NCI-H2081 (cell line): ENCODE data around the gene OR13H1.
"Not testable (repeated sequence)": the region's sequence is repeated elsewhere in the genome, so short reads cannot be mapped to it uniquely, and the experiment has no call there.

Source experiments
- DNase-seq, 2 experiments: peaks; one replicate each; lab custom pipeline; 2025; lab: John Stamatoyannopoulos, UW

The OR13H1 gene

GRCh38 chrX:131543774-131544173, at the start of gene OR13H1:
Gene OR13H1 (plus strand): TSS chrX:131544074. CDS start chrX:131544074, 0 bp downstream.
- DNase-seq: no peak

GRCh38 chrX:131501556-131501955, 42.3 kb upstream of the OR13H1 start:
- DNase-seq: not testable (repeated sequence)

- DNase-seq: no peak
Observed at GRCh38 chrX:131513159-131513914, 30.5 kb upstream of the OR13H1 start.

GRCh38 chrX:131521824-131522223, 22.1 kb upstream of the OR13H1 start:
- DNase-seq: no peak

GRCh38 chrX:131544218-131544617, 344 bp downstream of the OR13H1 start:
- DNase-seq: no peak

GRCh38 chrX:131549011-131549410, 5.1 kb downstream of the OR13H1 start:
- no peak for DNase-seq

- not testable (repeated sequence) for DNase-seq
Observed at GRCh38 chrX:131552453-131552852, 8.6 kb downstream of the OR13H1 start.

- DNase-seq: no peak
Observed at GRCh38 chrX:131558562-131558961, 14.7 kb downstream of the OR13H1 start.

GRCh38 chrX:131564553-131565229, 20.8 kb downstream of the OR13H1 start:
- DNase-seq: no peak

- no peak for DNase-seq
Observed at GRCh38 chrX:131565909-131566308, 22.0 kb downstream of the OR13H1 start.

GRCh38 chrX:131571348-131571747, 27.5 kb downstream of the OR13H1 start:
- DNase-seq: no peak

GRCh38 chrX:131572372-131573014, 28.6 kb downstream of the OR13H1 start:
- DNase-seq: no peak

- no peak for DNase-seq
Observed at GRCh38 chrX:131577413-131577812, 33.5 kb downstream of the OR13H1 start.

GRCh38 chrX:131577999-131578734, 34.3 kb downstream of the OR13H1 start:
- no peak for DNase-seq

GRCh38 chrX:131578735-131579367, 35.0 kb downstream of the OR13H1 start:
- DNase-seq: not testable (repeated sequence)

GRCh38 chrX:131588995-131589394, 45.1 kb downstream of the OR13H1 start:
- DNase-seq: no peak
